ENCODE results near the gene LAMB4.

GRCh38 chr7:108134486-108134885, 4.3 kb upstream of the LAMB4 start:
- TF ChIP-seq, protein P1, sequence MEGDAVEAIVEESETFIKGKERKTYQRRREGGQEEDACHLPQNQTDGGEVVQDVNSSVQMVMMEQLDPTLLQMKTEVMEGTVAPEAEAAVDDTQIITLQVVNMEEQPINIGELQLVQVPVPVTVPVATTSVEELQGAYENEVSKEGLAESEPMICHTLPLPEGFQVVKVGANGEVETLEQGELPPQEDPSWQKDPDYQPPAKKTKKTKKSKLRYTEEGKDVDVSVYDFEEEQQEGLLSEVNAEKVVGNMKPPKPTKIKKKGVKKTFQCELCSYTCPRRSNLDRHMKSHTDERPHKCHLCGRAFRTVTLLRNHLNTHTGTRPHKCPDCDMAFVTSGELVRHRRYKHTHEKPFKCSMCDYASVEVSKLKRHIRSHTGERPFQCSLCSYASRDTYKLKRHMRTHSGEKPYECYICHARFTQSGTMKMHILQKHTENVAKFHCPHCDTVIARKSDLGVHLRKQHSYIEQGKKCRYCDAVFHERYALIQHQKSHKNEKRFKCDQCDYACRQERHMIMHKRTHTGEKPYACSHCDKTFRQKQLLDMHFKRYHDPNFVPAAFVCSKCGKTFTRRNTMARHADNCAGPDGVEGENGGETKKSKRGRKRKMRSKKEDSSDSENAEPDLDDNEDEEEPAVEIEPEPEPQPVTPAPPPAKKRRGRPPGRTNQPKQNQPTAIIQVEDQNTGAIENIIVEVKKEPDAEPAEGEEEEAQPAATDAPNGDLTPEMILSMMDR (IDR thresholded peaks at IDR 0.05): no peak
- TF ChIP-seq POLR2A (IDR thresholded peaks at IDR 0.05): no peak

Data from Peyer's patch (tissue), 4 donors.